SK-N-SH treated with all-trans-retinoic acid at 6 μM for 48 hours (cell line): ENCODE data around the gene PDZD2.
"Not testable (repeated sequence)": the region's sequence is repeated elsewhere in the genome, so short reads cannot be mapped to it uniquely, and the experiment has no call there.

Experiments
- ZFP3 ChIP-seq: fragments of 250-450 bp; sonication (Bioruptor Pico); IDR thresholded peaks from 2 replicates; pipeline ENCODE4 v1.5.0; 2020; ENCODE audit warnings: mild to moderate bottlenecking, moderate library complexity
- ZNF565 ChIP-seq: fragments of 450-650 bp; formaldehyde crosslinking; conservative IDR thresholded peaks from 2 replicates; pipeline ENCODE4 v1.5.0; 2020; ENCODE audit warnings: low read depth, mild to moderate bottlenecking, moderate library complexity

- TF ChIP-seq ZNF565 (CRISPR knock-in tag); ZFP3: not testable (repeated sequence)
Observed at GRCh38 chr5:31975189-31975612, 336.3 kb downstream of the PDZD2 start.
